A673 (cell line): ENCODE data around the gene VWF.

Source experiments
- CTCF ChIP-seq: fragments of 300-800, 200-600 bp; sonication (generic); conservative IDR thresholded peaks from 2 replicates; pipeline ENCODE4 v1.5.1; 2017; ENCODE audit warnings: low read depth, mild to moderate bottlenecking, antibody characterized with exemption, low read length, moderate library complexity, mixed read lengths
- EZH2 ChIP-seq: fragments of 200-600 bp; sonication (generic); IDR thresholded peaks from 2 replicates; pipeline ENCODE4 v1.6.1; 2017; ENCODE audit warnings: borderline replicate concordance, low read depth, mild to moderate bottlenecking, mixed read lengths, antibody characterized with exemption, low read length; ENCODE audit not compliant: poor library complexity, severe bottlenecking

DNA sequence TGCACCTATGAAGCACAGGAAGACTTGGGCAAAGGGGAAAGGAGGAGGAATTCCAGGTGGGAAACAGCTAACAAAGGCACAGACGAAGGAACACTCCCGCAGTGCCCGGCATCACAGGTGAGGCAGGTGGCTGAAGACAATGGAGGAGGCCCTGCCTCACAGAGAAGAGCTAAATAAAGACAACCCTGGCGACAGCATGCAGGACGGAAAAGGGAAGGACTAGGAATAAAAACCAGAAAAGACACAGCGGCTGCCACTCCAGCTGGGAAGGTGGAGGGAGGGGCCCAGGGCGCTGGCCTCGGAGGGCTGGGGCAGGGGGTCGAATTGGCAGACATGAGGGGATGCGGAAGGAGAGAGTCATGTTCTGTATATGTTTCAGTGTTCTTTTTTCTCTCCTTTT lies 136.4 kb downstream of the VWF start:
- TF ChIP-seq CTCF (no peak), EZH2 (no peak)
